Neutrophil (primary cell): Measurements from ENCODE around the gene DGLUCY.
"Not testable (repeated sequence)": the region's sequence is repeated elsewhere in the genome, so short reads cannot be mapped to it uniquely, and the experiment has no call there.

Experiments used
- H3K27ac ChIP-seq: fragments of 200-600 bp; sonication (generic); 2 replicates; pipeline ENCODE4 v1.5.1; 2016; ENCODE audit warnings: mild to moderate bottlenecking, moderate library complexity
- H3K27me3 ChIP-seq: fragments of 200-600 bp; sonication (generic); 2 replicates; pipeline ENCODE4 v1.6.0; 2016; ENCODE audit warnings: mild to moderate bottlenecking
- H3K36me3 ChIP-seq: fragments of 200-600 bp; sonication (generic); 2 replicates; pipeline ENCODE4 v1.5.1; 2017
- H3K4me1 ChIP-seq, 2 experiments: fragments of 200-600 bp in 1 of 2; sonication (generic) in 1 of 2; 1 replicate in 1 of 2; 2 replicates in 1 of 2; pipeline versions ENCODE4 v1.5.1 to v1.6.1; 2013 to 2016; ENCODE audit warnings: low read depth in 1 of 2, low read length in 1 of 2, mild to moderate bottlenecking in 1 of 2, moderate library complexity in 1 of 2; ENCODE audit not compliant: control insufficient read depth in 1 of 2, insufficient read depth in 1 of 2
- H3K4me3 ChIP-seq, 2 experiments: fragments of 200-600 bp in 1 of 2; sonication (generic) in 1 of 2; 1 replicate in 1 of 2; 2 replicates in 1 of 2; pipeline ENCODE4 v1.5.1; 2013 to 2016; ENCODE audit warnings: low read depth in 1 of 2, low read length in 1 of 2, mild to moderate bottlenecking in 1 of 2, moderate library complexity in 1 of 2
- H3K9me3 ChIP-seq: fragments of 200-600 bp; sonication (generic); 2 replicates; pipeline ENCODE4 v1.5.1; 2016
- CTCF ChIP-seq: fragments of 200-600 bp; sonication (generic); IDR thresholded peaks from 2 replicates; pipeline ENCODE4 v1.5.1; 2016; ENCODE audit warnings: antibody characterized with exemption

DGLUCY gene

GRCh38 chr14:91149462-91149861 lies 35.6 kb downstream of the DGLUCY start:
- Histone ChIP-seq H3K27ac (peak overlapping the region; percentile 30), H3K4me1 (peaks cover 0 to 2% of the 10 kb centered on the region in 2 experiments), H3K4me3 (no peak overlapping the region), H3K9me3 (no peaks in the 10 kb centered on the region), H3K27me3 (no peaks in the 10 kb centered on the region), H3K36me3 (peaks cover 62% of the 10 kb centered on the region)
- TF ChIP-seq CTCF = no peak

GRCh38 chr14:91152499-91152898 lies 38.6 kb downstream of the DGLUCY start:
- Histone ChIP-seq H3K4me1 (no peaks in the 10 kb centered on the region), H3K27ac (peak overlapping the region; percentile 7), H3K36me3 (peaks cover 46% of the 10 kb centered on the region), H3K4me3 (no peak overlapping the region), H3K27me3 (no peaks in the 10 kb centered on the region), H3K9me3 (no peaks in the 10 kb centered on the region)
- TF ChIP-seq CTCF = no peak

DNA sequence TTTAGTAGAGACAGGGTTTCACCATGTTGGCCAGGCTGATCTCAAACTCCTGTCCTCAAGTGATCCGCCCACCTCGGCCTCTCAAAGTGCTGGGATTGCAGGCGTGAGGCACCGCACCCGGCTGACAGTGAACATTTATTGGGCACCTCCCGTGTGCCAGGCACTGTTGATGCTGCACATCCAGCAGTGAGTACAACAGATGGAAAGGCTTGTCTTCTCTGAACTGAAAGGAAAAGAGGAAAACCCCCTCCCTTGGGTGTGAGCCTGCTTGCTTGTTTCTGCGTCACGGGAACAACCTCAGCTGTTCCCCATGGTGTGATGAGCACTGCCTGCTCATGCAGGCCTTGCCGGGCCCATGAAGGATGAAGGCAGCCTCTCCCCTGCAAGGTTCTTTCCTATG lies 39.5 kb downstream of the DGLUCY start:
- no peaks in the 10 kb centered on the region for H3K9me3 ChIP-seq
- no peak for TF ChIP-seq CTCF
- no peaks in the 10 kb centered on the region for H3K4me1 ChIP-seq
- H3K27me3 ChIP-seq = no peaks in the 10 kb centered on the region
- no peak overlapping the region for H3K4me3 ChIP-seq
- peaks cover 46% of the 10 kb centered on the region for H3K36me3 ChIP-seq
- peak overlapping the region; percentile 11 for H3K27ac ChIP-seq

GRCh38 chr14:91154851-91155625 lies 41.2 kb downstream of the DGLUCY start:
- Histone ChIP-seq H3K4me1 (peaks cover 11 to 13% of the 10 kb centered on the region in 2 experiments), H3K4me3 (no peak overlapping the region), H3K9me3 (no peaks in the 10 kb centered on the region), H3K27ac (peak overlapping the region; percentile 0), H3K27me3 (no peaks in the 10 kb centered on the region), H3K36me3 (peaks cover 54% of the 10 kb centered on the region)
- no peak for TF ChIP-seq CTCF

DNA sequence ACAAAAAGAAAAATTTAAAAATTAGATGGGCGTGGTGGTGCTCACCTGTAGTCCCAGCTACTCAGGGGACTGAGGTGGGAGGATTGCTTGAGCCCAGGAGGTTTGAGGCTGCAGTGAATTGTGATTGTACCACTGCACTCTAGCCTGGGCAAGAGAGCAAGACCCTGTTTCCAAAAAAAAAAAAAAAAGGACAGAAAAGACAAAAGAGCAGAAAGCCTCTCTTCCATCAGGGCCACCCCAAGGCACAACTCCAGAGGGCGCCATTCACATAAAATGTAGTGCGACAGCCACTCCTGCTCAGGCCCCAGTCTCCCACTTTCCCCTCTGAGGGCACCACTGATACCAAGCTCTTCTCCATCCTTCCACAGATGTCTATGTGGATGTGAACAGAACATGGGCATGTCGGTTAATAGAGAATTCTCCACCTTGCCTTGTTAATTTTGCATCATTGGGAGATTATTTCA lies 41.8 kb downstream of the DGLUCY start:
- H3K4me1 ChIP-seq = peaks cover 12 to 14% of the 10 kb centered on the region in 2 experiments
- H3K36me3 ChIP-seq = peaks cover 61% of the 10 kb centered on the region
- H3K27me3 ChIP-seq = no peaks in the 10 kb centered on the region
- TF ChIP-seq CTCF = no peak
- no peaks in the 10 kb centered on the region for H3K9me3 ChIP-seq
- H3K27ac ChIP-seq = no peak overlapping the region
- no peak overlapping the region for H3K4me3 ChIP-seq

GRCh38 chr14:91156142-91156666 lies 42.3 kb downstream of the DGLUCY start:
- H3K27ac ChIP-seq = peak overlapping the region; percentile 8
- not testable (repeated sequence) for H3K27me3 ChIP-seq, H3K9me3 ChIP-seq, H3K4me3 ChIP-seq
- H3K36me3 ChIP-seq = peaks cover 66% of the 10 kb centered on the region
- peaks cover 12 to 14% of the 10 kb centered on the region in 2 experiments for H3K4me1 ChIP-seq

- Histone ChIP-seq H3K36me3 (peaks cover 70% of the 10 kb centered on the region), H3K4me1 (peaks cover 12 to 14% of the 10 kb centered on the region in 2 experiments)
- not testable (repeated sequence) for H3K27me3 ChIP-seq, H3K27ac ChIP-seq, H3K4me3 ChIP-seq, H3K9me3 ChIP-seq
Measured at GRCh38 chr14:91156877-91157276, 43.0 kb downstream of the DGLUCY start.
